ENCODE measurements around the gene IL17RA.

The IL17RA gene

GRCh38 chr22:17137861-17138425 lies 53.1 kb downstream of the IL17RA start:
- no peaks in the 10 kb centered on the region for H3F3A ChIP-seq (ENCODE audit: low read depth)
- H3K9ac ChIP-seq (ENCODE audit: low read depth, low read length, poor library complexity, severe bottlenecking), result no peak overlapping the region
- H3K36me3 ChIP-seq (ENCODE audit: insufficient read depth, low read length), result peaks cover 62% of the 10 kb centered on the region; the same call in 1 of the 2 replicates
- no peaks in the 10 kb centered on the region for H3K27me3 ChIP-seq (ENCODE audit: insufficient read depth, low read length, poor library complexity, severe bottlenecking)
- no peaks in the 10 kb centered on the region for H3K9me2 ChIP-seq (replicated peaks; ENCODE audit: low read depth, low read length)
- no peak overlapping the region for H3K4me2 ChIP-seq (ENCODE audit: low read depth, low read length, poor library complexity, severe bottlenecking)
- no peak overlapping the region for H2AFZ ChIP-seq (ENCODE audit: low read length)
- no peaks in the 10 kb centered on the region for H4K20me1 ChIP-seq (ENCODE audit: insufficient read depth, low read length, poor library complexity, severe bottlenecking)
- no peaks in the 10 kb centered on the region for H3K4me1 ChIP-seq (ENCODE audit: insufficient read depth, low read length, poor library complexity, severe bottlenecking)
- TF ChIP-seq CTCF (conservative IDR thresholded peaks at IDR 0.05; ENCODE audit: low read length), result no peak
- TF ChIP-seq EZH2phosphoT487 (IDR thresholded peaks at IDR 0.05; ENCODE audit: borderline replicate concordance), result no peak
- H3K4me3 ChIP-seq (ENCODE audit: low read length, poor library complexity, severe bottlenecking), result no peak overlapping the region
- no peaks in the 10 kb centered on the region for H3K79me2 ChIP-seq (ENCODE audit: insufficient read depth, low read length)
- H3K9me3 ChIP-seq (ENCODE audit: insufficient read depth, low read depth, low read length), result no peaks in the 10 kb centered on the region

- Histone ChIP-seq H3K4me1 (ENCODE audit: insufficient read depth, low read length, poor library complexity, severe bottlenecking) (no peaks in the 10 kb centered on the region), H3K79me2 (ENCODE audit: insufficient read depth, low read length) (no peaks in the 10 kb centered on the region), H3K4me3 (ENCODE audit: low read length, poor library complexity, severe bottlenecking) (no peak overlapping the region), H3K36me3 (ENCODE audit: insufficient read depth, low read length) (peaks cover 65% of the 10 kb centered on the region; the same call in 1 of the 2 replicates), H3K9me2 (replicated peaks; ENCODE audit: low read depth, low read length) (no peaks in the 10 kb centered on the region), H2AFZ (ENCODE audit: low read length) (no peak overlapping the region), H3K27me3 (ENCODE audit: insufficient read depth, low read length, poor library complexity, severe bottlenecking) (no peaks in the 10 kb centered on the region), H3K9ac (ENCODE audit: low read depth, low read length, poor library complexity, severe bottlenecking) (no peak overlapping the region), H3K9me3 (ENCODE audit: insufficient read depth, low read depth, low read length) (no peaks in the 10 kb centered on the region), H4K20me1 (ENCODE audit: insufficient read depth, low read length, poor library complexity, severe bottlenecking) (no peaks in the 10 kb centered on the region), H3K4me2 (ENCODE audit: low read depth, low read length, poor library complexity, severe bottlenecking) (no peak overlapping the region), H3F3A (ENCODE audit: low read depth) (no peaks in the 10 kb centered on the region)
- no peak for TF ChIP-seq CTCF (conservative IDR thresholded peaks at IDR 0.05; ENCODE audit: low read length)
- TF ChIP-seq EZH2phosphoT487 (IDR thresholded peaks at IDR 0.05; ENCODE audit: borderline replicate concordance), result no peak
These were observed 53.7 kb downstream of the IL17RA start for GRCh38 chr22:17138513-17138912.

GRCh38 chr22:17140022-17140421 lies 55.2 kb downstream of the IL17RA start:
- no peaks in the 10 kb centered on the region for H3K79me2 ChIP-seq (ENCODE audit: insufficient read depth, low read length)
- H3K9me3 ChIP-seq (ENCODE audit: insufficient read depth, low read depth, low read length), result no peaks in the 10 kb centered on the region
- H3K9me2 ChIP-seq (replicated peaks; ENCODE audit: low read depth, low read length), result no peaks in the 10 kb centered on the region
- no peak overlapping the region for H3K9ac ChIP-seq (ENCODE audit: low read depth, low read length, poor library complexity, severe bottlenecking)
- no peak overlapping the region for H3K4me2 ChIP-seq (ENCODE audit: low read depth, low read length, poor library complexity, severe bottlenecking)
- H4K20me1 ChIP-seq (ENCODE audit: insufficient read depth, low read length, poor library complexity, severe bottlenecking), result no peaks in the 10 kb centered on the region
- no peak for TF ChIP-seq CTCF (conservative IDR thresholded peaks at IDR 0.05; ENCODE audit: low read length)
- no peak for TF ChIP-seq EZH2phosphoT487 (IDR thresholded peaks at IDR 0.05; ENCODE audit: borderline replicate concordance)
- no peaks in the 10 kb centered on the region for H3K4me1 ChIP-seq (ENCODE audit: insufficient read depth, low read length, poor library complexity, severe bottlenecking)
- no peaks in the 10 kb centered on the region for H3K27me3 ChIP-seq (ENCODE audit: insufficient read depth, low read length, poor library complexity, severe bottlenecking)
- H3K36me3 ChIP-seq (ENCODE audit: insufficient read depth, low read length), result peaks cover 78% of the 10 kb centered on the region; the same call in 1 of the 2 replicates
- no peak overlapping the region for H2AFZ ChIP-seq (ENCODE audit: low read length)
- H3F3A ChIP-seq (ENCODE audit: low read depth), result no peaks in the 10 kb centered on the region
- no peak overlapping the region for H3K4me3 ChIP-seq (ENCODE audit: low read length, poor library complexity, severe bottlenecking)
